OCI-LY1 (cell line): ENCODE data around the gene ZNF451.

Experiments used
- EZH2 ChIP-seq: fragments of 200-600 bp; sonication (generic), shearing (Covaris generic); IDR thresholded peaks from 2 replicates; pipeline ENCODE4 v1.8.0; 2017; ENCODE audit warnings: borderline replicate concordance, mixed run types, mild to moderate bottlenecking, antibody characterized with exemption, low read length, moderate library complexity, mixed read lengths
- TF ChIP-seq, protein P1 (sequence below): fragments of 200-600 bp; sonication (generic), shearing (Covaris generic); IDR thresholded peaks from 2 replicates; pipeline ENCODE4 v1.5.1; 2017; ENCODE audit warnings: mild to moderate bottlenecking, antibody characterized with exemption, low read length, moderate library complexity, mixed read lengths

DNA sequence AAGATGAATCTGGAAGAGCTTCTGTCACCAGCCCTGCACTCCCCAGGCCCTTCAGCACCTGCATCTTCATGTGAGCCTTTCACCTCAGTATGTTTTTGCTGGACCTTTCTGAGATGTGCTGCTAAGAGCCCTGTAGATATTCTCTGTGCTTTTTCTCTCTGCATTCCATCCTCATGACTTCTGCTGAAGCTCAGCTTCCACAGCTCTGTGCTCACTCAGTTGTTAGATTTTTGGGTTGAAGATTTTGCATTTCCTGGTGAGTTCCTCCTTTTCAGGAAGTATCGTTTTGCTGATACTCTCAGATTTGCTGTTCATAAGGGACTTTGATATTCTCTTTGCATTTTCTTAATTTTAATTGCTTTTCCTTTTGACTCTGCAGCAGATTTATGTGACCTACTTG lies 25.2 kb upstream of the ZNF451 start:
- TF ChIP-seq, protein P1, sequence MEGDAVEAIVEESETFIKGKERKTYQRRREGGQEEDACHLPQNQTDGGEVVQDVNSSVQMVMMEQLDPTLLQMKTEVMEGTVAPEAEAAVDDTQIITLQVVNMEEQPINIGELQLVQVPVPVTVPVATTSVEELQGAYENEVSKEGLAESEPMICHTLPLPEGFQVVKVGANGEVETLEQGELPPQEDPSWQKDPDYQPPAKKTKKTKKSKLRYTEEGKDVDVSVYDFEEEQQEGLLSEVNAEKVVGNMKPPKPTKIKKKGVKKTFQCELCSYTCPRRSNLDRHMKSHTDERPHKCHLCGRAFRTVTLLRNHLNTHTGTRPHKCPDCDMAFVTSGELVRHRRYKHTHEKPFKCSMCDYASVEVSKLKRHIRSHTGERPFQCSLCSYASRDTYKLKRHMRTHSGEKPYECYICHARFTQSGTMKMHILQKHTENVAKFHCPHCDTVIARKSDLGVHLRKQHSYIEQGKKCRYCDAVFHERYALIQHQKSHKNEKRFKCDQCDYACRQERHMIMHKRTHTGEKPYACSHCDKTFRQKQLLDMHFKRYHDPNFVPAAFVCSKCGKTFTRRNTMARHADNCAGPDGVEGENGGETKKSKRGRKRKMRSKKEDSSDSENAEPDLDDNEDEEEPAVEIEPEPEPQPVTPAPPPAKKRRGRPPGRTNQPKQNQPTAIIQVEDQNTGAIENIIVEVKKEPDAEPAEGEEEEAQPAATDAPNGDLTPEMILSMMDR: no peak
- TF ChIP-seq EZH2: no peak
